Suprapubic skin (tissue), 4 donors: ENCODE data around the gene KLK2. TPM values are rescaled to one million over a fixed set of nuclear protein-coding genes. Genes with fewer than 3 reads are reported as not detected.

Experiments
- DNase-seq, 2 donors: peaks; one replicate each; pipeline ENCODE4 v3.0.0-alpha.2; 2019; ENCODE audit warnings: low spot score in 2 of 2
- H3K27ac ChIP-seq: fragments of 200-600 bp; sonication (generic); one replicate; pipeline ENCODE4 v1.5.1; 2019
- H3K27me3 ChIP-seq: fragments of 200-600 bp; sonication (generic); one replicate; pipeline ENCODE4 v1.5.1; 2019
- H3K36me3 ChIP-seq: fragments of 200-600 bp; sonication (generic); one replicate; pipeline ENCODE4 v1.5.1; 2019
- H3K4me1 ChIP-seq: fragments of 200-600 bp; sonication (generic); one replicate; pipeline ENCODE4 v1.5.1; 2019
- H3K4me3 ChIP-seq: fragments of 200-600 bp; sonication (generic); one replicate; pipeline ENCODE4 v1.5.1; 2019; ENCODE audit warnings: mild to moderate bottlenecking
- H3K9me3 ChIP-seq: fragments of 200-600 bp; sonication (generic); one replicate; pipeline ENCODE4 v1.5.1; 2019
- CTCF ChIP-seq, 2 donors: fragments of 200-600 bp in 1 of 2; fragments of 450-650 bp in 1 of 2; sonication (generic) in 1 of 2; IDR thresholded peaks; one replicate each; pipeline ENCODE4 v1.5.1; 2016 to 2019; ENCODE audit warnings: antibody characterized with exemption in 2 of 2, mild to moderate bottlenecking in 1 of 2, moderate library complexity in 1 of 2
- EP300 ChIP-seq: sonication (generic); formaldehyde crosslinking; IDR thresholded peaks from one replicate; pipeline ENCODE4 v1.6.1; 2017; ENCODE audit warnings: antibody characterized with exemption
- POLR2A ChIP-seq, 2 donors: fragments of 450-650 bp; IDR thresholded peaks; one replicate each; pipeline ENCODE4 v1.6.1; 2017; ENCODE audit warnings: antibody characterized with exemption in 2 of 2, mild to moderate bottlenecking in 2 of 2, moderate library complexity in 2 of 2
- POLR2AphosphoS5 ChIP-seq, 3 donors: sonication (generic); formaldehyde crosslinking; IDR thresholded peaks; one replicate each; pipeline ENCODE4 v1.6.1; 2017; ENCODE audit warnings: antibody characterized with exemption in 3 of 3
- WGBS: methylation state at CpG from one replicate; pipeline ENCODE4 v1.1.5; 2018; 5-methylcytosine and 5-hydroxymethylcytosine counted together
- total RNA-seq, 4 donors: library from RNA; depleted of rRNA; stranded (reverse); fragments of >200 nt; gene quantifications; one replicate each; pipeline ENCODE4 v1.1.0, GENCODE V29; 2016

The KLK2 gene
- total RNA-seq: not detected

GRCh38 chr19:50873056-50873455 lies at the start of gene KLK2:
KLK2 (plus strand) TSS chr19:50873439; CDS start chr19:50873474, 35 bp downstream.
- no peak for TF ChIP-seq CTCF (IDR thresholded peaks at IDR 0.05)
- TF ChIP-seq POLR2AphosphoS5 (IDR thresholded peaks at IDR 0.05): no peak
- TF ChIP-seq EP300: no peak
- TF ChIP-seq POLR2A (IDR thresholded peaks at IDR 0.05): no peak
- H3K27me3 ChIP-seq: peaks cover 76% of the 10 kb centered on the region
- WGBS: 56% methylated on average over 3 of the region's 3 CpGs

GRCh38 chr19:50826492-50827240 lies 46.6 kb upstream of the KLK2 start:
- Histone ChIP-seq H3K9me3 (no peaks in the 10 kb centered on the region), H3K36me3 (no peaks in the 10 kb centered on the region), H3K27me3 (peaks cover 38% of the 10 kb centered on the region), H3K27ac (no peak overlapping the region), H3K4me1 (peaks cover 17% of the 10 kb centered on the region), H3K4me3 (no peak overlapping the region)
- TF ChIP-seq POLR2AphosphoS5 (IDR thresholded peaks at IDR 0.05) (no peak), CTCF (IDR thresholded peaks at IDR 0.05) (no peak), EP300 (no peak)
- DNase-seq: no peak
- 91% methylated on average over 20 of the region's 43 CpGs for WGBS

More at GRCh38 chr19:50873056-50873455, at the start of gene KLK2:
- no peak for DNase-seq
- H3K4me3 ChIP-seq: no peak within 1 kb of the TSS
- no peaks in the 10 kb centered on the region for H3K4me1 ChIP-seq
- no peaks in the 10 kb centered on the region for H3K9me3 ChIP-seq
- H3K36me3 ChIP-seq: no peaks in the 10 kb centered on the region
- H3K27ac ChIP-seq: no peak within 1 kb of the TSS

GRCh38 chr19:50827476-50827875 lies 45.8 kb upstream of the KLK2 start:
- peaks cover 13% of the 10 kb centered on the region for H3K4me1 ChIP-seq
- H3K9me3 ChIP-seq: no peaks in the 10 kb centered on the region
- WGBS: 85% methylated on average over 14 of the region's 14 CpGs
- no peak for DNase-seq
- peaks cover 31% of the 10 kb centered on the region for H3K27me3 ChIP-seq
- H3K27ac ChIP-seq: no peak overlapping the region
- H3K36me3 ChIP-seq: no peaks in the 10 kb centered on the region
- TF ChIP-seq POLR2AphosphoS5 (IDR thresholded peaks at IDR 0.05) (no peak), CTCF (IDR thresholded peaks at IDR 0.05) (no peak), EP300 (no peak), POLR2A (IDR thresholded peaks at IDR 0.05) (no peak)
- H3K4me3 ChIP-seq: no peak overlapping the region

- no peaks in the 10 kb centered on the region for H3K4me1 ChIP-seq
- no peaks in the 10 kb centered on the region for H3K36me3 ChIP-seq
- no peak for DNase-seq
- no peak overlapping the region for H3K4me3 ChIP-seq
- 89% methylated on average over 4 of the region's 5 CpGs for WGBS
- H3K9me3 ChIP-seq: no peaks in the 10 kb centered on the region
- H3K27ac ChIP-seq: no peak overlapping the region
- TF ChIP-seq CTCF (IDR thresholded peaks at IDR 0.05) (no peak), POLR2AphosphoS5 (IDR thresholded peaks at IDR 0.05) (no peak), POLR2A (IDR thresholded peaks at IDR 0.05) (no peak), EP300 (no peak)
- H3K27me3 ChIP-seq: peaks cover 32% of the 10 kb centered on the region
Measured at GRCh38 chr19:50829801-50830200, 43.4 kb upstream of the KLK2 start.

GRCh38 chr19:50830266-50831025 lies 42.8 kb upstream of the KLK2 start:
- DNase-seq: no peak
- Histone ChIP-seq H3K4me1 (peaks cover 5% of the 10 kb centered on the region), H3K36me3 (no peaks in the 10 kb centered on the region), H3K4me3 (no peak overlapping the region), H3K27me3 (peaks cover 37% of the 10 kb centered on the region), H3K9me3 (no peaks in the 10 kb centered on the region), H3K27ac (no peak overlapping the region)
- 53% methylated on average over 15 of the region's 17 CpGs for WGBS
- no peak for TF ChIP-seq POLR2AphosphoS5 (IDR thresholded peaks at IDR 0.05)
- no peak for TF ChIP-seq POLR2A (IDR thresholded peaks at IDR 0.05)
- no peak for TF ChIP-seq CTCF (IDR thresholded peaks at IDR 0.05)
- no peak for TF ChIP-seq EP300
